Gastrocnemius medialis (tissue), 4 donors: ENCODE results near the gene TMEM39A.

ENCODE experiments used
- CTCF ChIP-seq, 5 experiments: fragments of 450-650 bp in 3 of 5; fragments of 200-600 bp in 2 of 5; sonication (generic) in 2 of 5; IDR thresholded peaks in 4 of 5; conservative IDR thresholded peaks in 1 of 5; 1 replicate in 4 of 5; 2 replicates in 1 of 5; pipeline ENCODE4 v1.5.1; 2016 to 2019; ENCODE audit warnings: antibody characterized with exemption in 5 of 5, mild to moderate bottlenecking in 3 of 5, moderate library complexity in 3 of 5
- POLR2A ChIP-seq, 2 donors: fragments of 450-650 bp; IDR thresholded peaks; one replicate each; pipeline ENCODE4 v1.6.1; 2017; ENCODE audit warnings: antibody characterized with exemption in 2 of 2, mild to moderate bottlenecking in 2 of 2, moderate library complexity in 2 of 2

GRCh38 chr3:119453822-119454221 lies 9.6 kb downstream of the TMEM39A start:
- TF ChIP-seq CTCF (IDR thresholded peaks at IDR 0.05 in 4 of 5, conservative IDR thresholded peaks at IDR 0.05 in 1 of 5) = no peak
- no peak for TF ChIP-seq POLR2A (IDR thresholded peaks at IDR 0.05)
